Natural killer cell (primary cell): Measurements from ENCODE around the gene CHFR. TPM values are rescaled to one million over a fixed set of nuclear protein-coding genes. Genes with fewer than 3 reads are reported as not detected.
"Not testable (repeated sequence)": the region's sequence is repeated elsewhere in the genome, so short reads cannot be mapped to it uniquely, and the experiment has no call there.

ENCODE experiments used
- ATAC-seq, 3 donors: fragments of 150-1000 bp in 2 of 3; fragments of 200-7000 bp in 1 of 3; cut with Tn5 transposase; 1 replicate in 1 of 3; 2 replicates in 2 of 3; pipeline ENCODE4 v1.10.0; 2021; ENCODE audit warnings: mild to moderate bottlenecking in 2 of 3, moderate library complexity in 2 of 3
- DNase-seq, 2 donors: peaks; one replicate each; pipeline versions ENCODE4 v3.0.0 to v3.0.0-alpha.2; 2013 to 2021; ENCODE audit warnings: mixed read lengths in 1 of 2
- H3K27ac ChIP-seq: one replicate; pipeline ENCODE4 v1.5.1; 2013; ENCODE audit warnings: mild to moderate bottlenecking, low read length
- H3K27me3 ChIP-seq: one replicate; pipeline ENCODE4 v1.6.1; 2013; ENCODE audit warnings: low read length; ENCODE audit not compliant: control insufficient read depth, insufficient read depth
- H3K36me3 ChIP-seq: one replicate; pipeline ENCODE4 v1.6.1; 2013; ENCODE audit warnings: low read length; ENCODE audit not compliant: control insufficient read depth, insufficient read depth
- H3K4me1 ChIP-seq: one replicate; pipeline ENCODE4 v1.6.1; 2013; ENCODE audit warnings: low read length; ENCODE audit not compliant: control insufficient read depth, insufficient read depth
- H3K4me3 ChIP-seq: one replicate; pipeline ENCODE4 v1.5.1; 2013; ENCODE audit warnings: low read length
- H3K9me3 ChIP-seq: one replicate; pipeline ENCODE4 v1.6.1; 2013; ENCODE audit warnings: low read length; ENCODE audit not compliant: control insufficient read depth, insufficient read depth
- H3K27ac Mint-ChIP-seq, 2 donors: one replicate each; pipeline ENCODE4 v1.8.0; 2022; ENCODE audit warnings: mild to moderate bottlenecking in 2 of 2, mixed read lengths in 2 of 2, moderate library complexity in 1 of 2
- H3K27me3 Mint-ChIP-seq, 2 donors: one replicate each; pipeline ENCODE4 v1.8.0; 2022; ENCODE audit warnings: low read depth in 2 of 2, mixed read lengths in 2 of 2
- H3K36me3 Mint-ChIP-seq: one replicate; pipeline ENCODE4 v1.8.0; 2022; ENCODE audit warnings: mixed read lengths
- H3K4me1 Mint-ChIP-seq, 2 donors: one replicate each; pipeline ENCODE4 v1.8.0; 2022; ENCODE audit warnings: mixed read lengths in 2 of 2
- H3K4me3 Mint-ChIP-seq: one replicate; pipeline ENCODE4 v1.8.0; 2022; ENCODE audit warnings: mild to moderate bottlenecking, moderate library complexity, mixed read lengths
- H3K9me3 Mint-ChIP-seq, 2 donors: one replicate each; pipeline ENCODE4 v1.8.0; 2022; ENCODE audit warnings: mixed read lengths in 2 of 2
- CTCF ChIP-seq: fragments of 200-600 bp; IDR thresholded peaks from one replicate; pipeline ENCODE4 v1.8.0; 2022; ENCODE audit warnings: antibody characterized with exemption
- whole genome bisulfite sequencing: methylation state at CpG from one replicate; pipeline ENCODE4 v1.1.7; 2013; ENCODE audit warnings: missing lambda C conversion rate; ENCODE audit not compliant: insufficient coverage; 5-methylcytosine and 5-hydroxymethylcytosine counted together
- intact Hi-C: fragments of 100-400 bp; cut with micrococcal nuclease; formaldehyde crosslinking; loops from one replicate; pipeline ENCODE4 v1.14.2; 2022
- total RNA-seq, 4 donors: library from RNA; stranded (reverse); fragments of 120-200 nt in 1 of 4; gene quantifications; one replicate each; pipeline versions ENCODE4 v1.2.3 to v1.2.4, GENCODE V29; 2013 to 2022

The CHFR gene
- total RNA-seq, 3 donors from 2014 or later (not counting 1 experiment from before 2014, with no cell fraction given), result 161 to 170 (median 168) TPM

GRCh38 chr12:132837693-132838409 is 49.6 kb downstream of the CHFR start:
- Mint-ChIP-seq H3K4me1 (peaks cover 5 to 20% of the 10 kb centered on the region in 2 donors), H3K9me3 (no peaks in the 10 kb centered on the region), H3K4me3 (no peak overlapping the region), H3K27ac (no peak overlapping the region), H3K36me3 (peaks cover 13% of the 10 kb centered on the region), H3K27me3 (no peaks in the 10 kb centered on the region)
- ATAC-seq (no peak), DNase-seq (no peak)
- Histone ChIP-seq H3K36me3 (peaks cover 32% of the 10 kb centered on the region), H3K27ac (no peak overlapping the region), H3K4me1 (peaks cover 16% of the 10 kb centered on the region), H3K4me3 (no peak overlapping the region), H3K9me3 (no peaks in the 10 kb centered on the region), H3K27me3 (no peaks in the 10 kb centered on the region)
- intact Hi-C loops, result no loop called here
- WGBS, result 91% methylated on average over 27 of the region's 27 CpGs
- no peak for TF ChIP-seq CTCF

- H3K4me1 ChIP-seq, result peaks cover 16% of the 10 kb centered on the region
- H3K9me3 ChIP-seq, result no peaks in the 10 kb centered on the region
- no peaks in the 10 kb centered on the region for H3K27me3 ChIP-seq
- intact Hi-C loops, result no loop called here
- Mint-ChIP-seq H3K4me3 (no peak overlapping the region), H3K9me3 (no peaks in the 10 kb centered on the region), H3K36me3 (peaks cover 6% of the 10 kb centered on the region), H3K4me1 (peaks cover 5 to 20% of the 10 kb centered on the region in 2 donors), H3K27ac (peak overlapping the region; percentile 16 to 60), H3K27me3 (no peaks in the 10 kb centered on the region)
- TF ChIP-seq CTCF, result no peak
- WGBS, result 58% methylated on average over 5 of the region's 5 CpGs
- H3K27ac ChIP-seq, result no peak overlapping the region
- ATAC-seq, result peak in 1 of 3 donors; percentile 8
- no peak for DNase-seq
- H3K4me3 ChIP-seq, result no peak overlapping the region
- H3K36me3 ChIP-seq, result peaks cover 26% of the 10 kb centered on the region
Observed at GRCh38 chr12:132836795-132837331, 50.5 kb downstream of the CHFR start.

- H3K4me3 Mint-ChIP-seq, H3K9me3 Mint-ChIP-seq, intact Hi-C loops, H3K36me3 Mint-ChIP-seq, ATAC-seq, DNase-seq, H3K27me3 Mint-ChIP-seq, H3K9me3 ChIP-seq, H3K27ac ChIP-seq, H3K27me3 ChIP-seq, H3K4me3 ChIP-seq: not testable (repeated sequence)
- peaks cover 21% of the 10 kb centered on the region for H3K36me3 ChIP-seq
- H3K4me1 ChIP-seq, result peaks cover 16% of the 10 kb centered on the region
- Mint-ChIP-seq H3K4me1 (peaks cover 5 to 20% of the 10 kb centered on the region in 2 donors), H3K27ac (peak overlapping the region; percentile 16 to 60)
- WGBS, result 82% methylated on average over 26 of the region's 30 CpGs
Observed at GRCh38 chr12:132836230-132836629, 51.2 kb downstream of the CHFR start.

GRCh38 chr12:132835076-132836025 is 52.1 kb downstream of the CHFR start:
- Histone ChIP-seq H3K4me3 (no peak overlapping the region), H3K9me3 (no peaks in the 10 kb centered on the region), H3K27me3 (no peaks in the 10 kb centered on the region), H3K4me1 (peaks cover 16% of the 10 kb centered on the region), H3K27ac (no peak overlapping the region), H3K36me3 (peaks cover 13% of the 10 kb centered on the region)
- ATAC-seq, result no peak
- no peaks in the 10 kb centered on the region for H3K9me3 Mint-ChIP-seq
- H3K36me3 Mint-ChIP-seq, result no peaks in the 10 kb centered on the region
- H3K27me3 Mint-ChIP-seq, result no peaks in the 10 kb centered on the region
- intact Hi-C loops, result no loop called here
- H3K4me1 Mint-ChIP-seq, result peaks cover 5 to 20% of the 10 kb centered on the region in 2 donors
- peak overlapping the region in 1 of 2 donors; percentile 50 for H3K27ac Mint-ChIP-seq
- no peak for TF ChIP-seq CTCF
- whole genome bisulfite sequencing, result 91% methylated on average over 35 of the region's 42 CpGs
- H3K4me3 Mint-ChIP-seq, result no peak overlapping the region
- DNase-seq, result no peak
